DOHH2 (cell line): ENCODE results near the gene ADIG.

ENCODE experiments used
- H3F3A ChIP-seq: fragments of 200-600 bp; sonication (generic), shearing (Covaris generic); 2 replicates; pipeline ENCODE4 v1.6.0; 2016; ENCODE audit warnings: antibody characterized with exemption, mild to moderate bottlenecking; ENCODE audit not compliant: control insufficient read depth, insufficient read depth
- H3K27ac ChIP-seq: fragments of 200-600 bp; sonication (generic); 2 replicates; pipeline ENCODE4 v1.5.1; 2014; ENCODE audit warnings: low read depth, mild to moderate bottlenecking, low read length, moderate library complexity
- H3K27me3 ChIP-seq: fragments of 200-600 bp; sonication (generic); 2 replicates; pipeline ENCODE4 v1.6.1; 2014; ENCODE audit warnings: mild to moderate bottlenecking, low read length, mixed read lengths; ENCODE audit not compliant: control insufficient read depth
- H3K36me3 ChIP-seq: fragments of 200-600 bp; sonication (generic); 2 replicates; pipeline ENCODE4 v1.6.1; 2014; ENCODE audit warnings: mild to moderate bottlenecking, low read length, moderate library complexity, mixed read lengths; ENCODE audit not compliant: control insufficient read depth
- H3K4me1 ChIP-seq: fragments of 200-600 bp; sonication (generic); 2 replicates; pipeline ENCODE4 v1.6.1; 2014; ENCODE audit warnings: mild to moderate bottlenecking, low read length, mixed read lengths; ENCODE audit not compliant: control insufficient read depth
- H3K4me2 ChIP-seq: fragments of 200-600 bp; sonication (generic); 2 replicates; pipeline ENCODE4 v1.6.0; 2014; ENCODE audit warnings: mild to moderate bottlenecking, low read length, moderate library complexity
- H3K4me3 ChIP-seq: fragments of 200-600 bp; sonication (generic); 2 replicates; pipeline ENCODE4 v1.5.1; 2014; ENCODE audit warnings: mild to moderate bottlenecking, low read length, mixed read lengths
- H3K79me2 ChIP-seq: fragments of 200-600 bp; sonication (generic); 2 replicates; pipeline ENCODE4 v1.6.1; 2014; ENCODE audit warnings: mild to moderate bottlenecking, low read length, mixed read lengths; ENCODE audit not compliant: control insufficient read depth
- H3K9me2 ChIP-seq: fragments of 200-600 bp; sonication (generic); replicated peaks from 2 replicates; pipeline ENCODE4 v1.6.1; 2014; ENCODE audit warnings: mild to moderate bottlenecking, low read length, mixed read lengths; ENCODE audit not compliant: control insufficient read depth
- H3K9me3 ChIP-seq: fragments of 200-600 bp; sonication (generic); 2 replicates; pipeline ENCODE4 v1.6.1; 2014; ENCODE audit warnings: antibody characterized with exemption, low read length, mixed read lengths; ENCODE audit not compliant: control insufficient read depth, insufficient read depth
- H4K20me1 ChIP-seq: fragments of 200-600 bp; sonication (generic); 2 replicates; pipeline ENCODE4 v1.6.0; 2014; ENCODE audit warnings: low read depth, mild to moderate bottlenecking, antibody characterized with exemption, low read length, moderate library complexity; ENCODE audit not compliant: control insufficient read depth, insufficient read depth
- EZH2phosphoT487 ChIP-seq: fragments of 200-600 bp; sonication (generic); IDR thresholded peaks from 2 replicates; pipeline ENCODE4 v1.6.1; 2017; ENCODE audit warnings: borderline replicate concordance, mild to moderate bottlenecking, antibody characterized with exemption, low read length, moderate library complexity, mixed read lengths
- TF ChIP-seq, protein P1 (sequence below): fragments of 200-600 bp; sonication (generic); IDR thresholded peaks from one replicate; pipeline ENCODE4 v1.5.1; 2014; ENCODE audit warnings: antibody characterized with exemption, mild to moderate bottlenecking, low read depth, low read length; ENCODE audit not compliant: poor library complexity, severe bottlenecking

ADIG gene

DNA sequence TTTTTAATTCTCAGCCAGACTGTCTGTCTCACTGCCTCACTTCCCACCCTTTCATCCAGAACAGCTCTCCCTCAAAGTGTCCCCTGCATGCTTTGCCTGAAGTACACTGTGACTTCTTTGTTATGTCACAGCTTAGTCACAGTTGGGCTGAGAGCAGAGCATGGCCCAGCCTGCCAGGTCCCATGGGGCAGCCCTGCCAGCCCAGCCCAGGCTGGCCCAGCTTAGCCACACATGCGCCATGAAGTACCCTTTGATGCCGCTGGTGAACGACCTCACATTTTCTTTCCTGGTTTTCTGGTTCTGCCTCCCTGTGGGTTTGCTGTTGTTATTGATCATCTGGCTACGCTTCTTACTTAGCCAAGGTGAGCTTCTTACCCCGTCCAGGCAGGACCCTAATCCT lies at the start of gene ADIG:
Gene ADIG (plus strand): TSS at position 185 of the 400 bp plus-strand sequence. CDS start 54 bp downstream, at position 239.
- Histone ChIP-seq H3K9me3 (no peaks in the 10 kb centered on the region), H4K20me1 (no peaks in the 10 kb centered on the region), H3K79me2 (no peaks in the 10 kb centered on the region), H3F3A (no peaks in the 10 kb centered on the region), H3K4me2 (no peak within 1 kb of the TSS), H3K4me3 (no peak within 1 kb of the TSS), H3K27me3 (peaks cover 4% of the 10 kb centered on the region; the same call in 1 of the 2 replicates), H3K27ac (no peak within 1 kb of the TSS), H3K4me1 (no peaks in the 10 kb centered on the region), H3K36me3 (peaks cover under 1% of the 10 kb centered on the region; the same call in 1 of the 2 replicates), H3K9me2 (no peaks in the 10 kb centered on the region)
- TF ChIP-seq, protein P1, sequence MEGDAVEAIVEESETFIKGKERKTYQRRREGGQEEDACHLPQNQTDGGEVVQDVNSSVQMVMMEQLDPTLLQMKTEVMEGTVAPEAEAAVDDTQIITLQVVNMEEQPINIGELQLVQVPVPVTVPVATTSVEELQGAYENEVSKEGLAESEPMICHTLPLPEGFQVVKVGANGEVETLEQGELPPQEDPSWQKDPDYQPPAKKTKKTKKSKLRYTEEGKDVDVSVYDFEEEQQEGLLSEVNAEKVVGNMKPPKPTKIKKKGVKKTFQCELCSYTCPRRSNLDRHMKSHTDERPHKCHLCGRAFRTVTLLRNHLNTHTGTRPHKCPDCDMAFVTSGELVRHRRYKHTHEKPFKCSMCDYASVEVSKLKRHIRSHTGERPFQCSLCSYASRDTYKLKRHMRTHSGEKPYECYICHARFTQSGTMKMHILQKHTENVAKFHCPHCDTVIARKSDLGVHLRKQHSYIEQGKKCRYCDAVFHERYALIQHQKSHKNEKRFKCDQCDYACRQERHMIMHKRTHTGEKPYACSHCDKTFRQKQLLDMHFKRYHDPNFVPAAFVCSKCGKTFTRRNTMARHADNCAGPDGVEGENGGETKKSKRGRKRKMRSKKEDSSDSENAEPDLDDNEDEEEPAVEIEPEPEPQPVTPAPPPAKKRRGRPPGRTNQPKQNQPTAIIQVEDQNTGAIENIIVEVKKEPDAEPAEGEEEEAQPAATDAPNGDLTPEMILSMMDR = no peak
- no peak for TF ChIP-seq EZH2phosphoT487

DNA sequence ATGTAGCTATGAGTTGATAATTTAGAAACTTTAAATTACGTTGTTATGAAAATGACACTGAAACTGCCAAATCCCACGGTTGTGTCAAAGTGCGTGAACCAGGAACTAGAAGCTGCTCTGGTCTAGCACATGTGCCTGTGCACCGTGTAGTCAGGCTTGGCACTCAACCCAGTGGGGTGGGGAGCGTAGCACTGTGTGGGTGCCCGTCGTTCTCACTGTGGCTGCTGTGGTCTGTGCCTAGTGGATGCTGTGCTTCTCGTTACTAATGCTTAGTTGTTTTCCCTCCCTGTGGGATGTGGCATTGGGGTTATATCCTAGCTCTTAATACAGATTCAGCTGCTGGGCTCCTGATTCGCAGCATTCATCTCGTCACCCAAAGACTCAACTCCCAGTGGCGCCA lies 46.2 kb upstream of the ADIG start:
- Histone ChIP-seq H3K79me2 (no peaks in the 10 kb centered on the region), H3K27ac (no peak overlapping the region), H3F3A (no peaks in the 10 kb centered on the region), H3K9me2 (no peaks in the 10 kb centered on the region), H3K36me3 (peaks cover 57% of the 10 kb centered on the region), H3K4me2 (no peak overlapping the region), H3K4me3 (no peak overlapping the region), H3K4me1 (no peaks in the 10 kb centered on the region), H3K9me3 (no peaks in the 10 kb centered on the region), H3K27me3 (no peaks in the 10 kb centered on the region), H4K20me1 (no peaks in the 10 kb centered on the region)
- TF ChIP-seq EZH2phosphoT487 = no peak
- TF ChIP-seq, protein P1 = no peak

DNA sequence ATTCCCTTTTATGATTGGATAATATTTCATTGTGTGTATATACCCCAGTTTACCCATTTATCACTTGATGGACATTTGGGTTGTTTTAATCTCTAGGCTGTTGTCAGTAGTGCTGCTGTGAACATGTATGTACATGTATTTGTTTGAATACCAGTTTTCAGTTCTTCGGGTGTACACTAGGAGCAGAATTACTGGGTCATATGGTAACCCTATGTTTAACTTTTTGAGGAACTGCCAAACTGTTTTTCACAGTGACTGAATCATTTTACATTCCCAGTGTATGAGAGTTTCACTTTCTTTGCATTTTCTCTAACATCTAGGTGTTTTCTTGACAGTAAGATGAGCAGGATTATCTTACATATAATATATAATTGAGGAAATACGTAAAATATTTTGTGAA lies 44.7 kb upstream of the ADIG start:
- Histone ChIP-seq H3K9me2 (no peaks in the 10 kb centered on the region), H3K9me3 (no peaks in the 10 kb centered on the region), H3K4me1 (no peaks in the 10 kb centered on the region), H3K4me3 (no peak overlapping the region), H3K27ac (no peak overlapping the region), H3F3A (no peaks in the 10 kb centered on the region), H3K4me2 (no peak overlapping the region), H3K27me3 (no peaks in the 10 kb centered on the region), H3K79me2 (no peaks in the 10 kb centered on the region), H3K36me3 (peaks cover 66% of the 10 kb centered on the region), H4K20me1 (no peaks in the 10 kb centered on the region)
- TF ChIP-seq, protein P1 = no peak
- TF ChIP-seq EZH2phosphoT487 = no peak
